ENCODE data around the gene ICA1L. TPM values are rescaled to one million over a fixed set of nuclear protein-coding genes. Genes with fewer than 3 reads are reported as not detected.

The ICA1L gene
- total and polyA plus RNA-seq, 5 donors from 2014 or later = 0.74 to 1.9 (median 0.91) TPM

- Mint-ChIP-seq H3K9me3 (peaks cover 0 to 2% (median 0%) of the 10 kb centered on the region in 7 donors), H3K36me3 (peaks cover 37% of the 10 kb centered on the region), H3K27me3 (no peaks in the 10 kb centered on the region), H3K4me1 (peaks cover 0 to 8% (median 0%) of the 10 kb centered on the region in 4 donors), H3K27ac (no peak overlapping the region), H3K4me3 (no peak overlapping the region)
- ATAC-seq (ENCODE audit: low read depth in 2 of 2) (no peak), DNase-seq (no peak)
- Histone ChIP-seq H3K9me3 (ENCODE audit: control insufficient read depth in 2 of 2, low read length in 2 of 2) (no peaks in the 10 kb centered on the region), H3K27me3 (ENCODE audit: control insufficient read depth, insufficient read depth, low read length) (no peaks in the 10 kb centered on the region), H3K27ac (ENCODE audit: insufficient read depth, low read length, poor library complexity, severe bottlenecking) (no peak overlapping the region), H3K4me1 (ENCODE audit: control insufficient read depth, insufficient read depth, low read length, poor library complexity, severe bottlenecking) (no peaks in the 10 kb centered on the region), H3K36me3 (ENCODE audit: control insufficient read depth, insufficient read depth, low read length) (peaks cover 8% of the 10 kb centered on the region), H3K4me3 (ENCODE audit: low read depth, low read length) (no peak overlapping the region)
These were observed 80.9 kb downstream of the ICA1L start for GRCh38 chr2:202790676-202791075.

GRCh38 chr2:202786842-202787241 is 84.7 kb downstream of the ICA1L start:
- no peak overlapping the region for H3K27ac ChIP-seq (ENCODE audit: insufficient read depth, low read length, poor library complexity, severe bottlenecking)
- DNase-seq (no peak), ATAC-seq (ENCODE audit: low read depth in 2 of 2) (no peak)
- Mint-ChIP-seq H3K4me3 (no peak overlapping the region), H3K27ac (no peak overlapping the region), H3K4me1 (peaks cover 0 to 8% (median 0%) of the 10 kb centered on the region in 4 donors), H3K9me3 (peaks cover 0 to 2% (median 0%) of the 10 kb centered on the region in 7 donors), H3K36me3 (peaks cover 50% of the 10 kb centered on the region), H3K27me3 (no peaks in the 10 kb centered on the region)
- H3K4me1 ChIP-seq (ENCODE audit: control insufficient read depth, insufficient read depth, low read length, poor library complexity, severe bottlenecking) = no peaks in the 10 kb centered on the region
- H3K36me3 ChIP-seq (ENCODE audit: control insufficient read depth, insufficient read depth, low read length) = peaks cover 10% of the 10 kb centered on the region
- H3K9me3 ChIP-seq (ENCODE audit: control insufficient read depth in 2 of 2, low read length in 2 of 2) = no peaks in the 10 kb centered on the region
- no peaks in the 10 kb centered on the region for H3K27me3 ChIP-seq (ENCODE audit: control insufficient read depth, insufficient read depth, low read length)
- H3K4me3 ChIP-seq (ENCODE audit: low read depth, low read length) = no peak overlapping the region

GRCh38 chr2:202782940-202783558 is 88.5 kb downstream of the ICA1L start:
- no peak for DNase-seq
- Histone ChIP-seq H3K4me1 (ENCODE audit: control insufficient read depth, insufficient read depth, low read length, poor library complexity, severe bottlenecking) (no peaks in the 10 kb centered on the region), H3K36me3 (ENCODE audit: control insufficient read depth, insufficient read depth, low read length) (peaks cover 8% of the 10 kb centered on the region), H3K27ac (ENCODE audit: insufficient read depth, low read length, poor library complexity, severe bottlenecking) (no peak overlapping the region), H3K27me3 (ENCODE audit: control insufficient read depth, insufficient read depth, low read length) (no peaks in the 10 kb centered on the region), H3K9me3 (ENCODE audit: control insufficient read depth in 2 of 2, low read length in 2 of 2) (no peaks in the 10 kb centered on the region), H3K4me3 (ENCODE audit: low read depth, low read length) (no peak overlapping the region)
- Mint-ChIP-seq H3K4me1 (peaks cover 3 to 27% (median 8%) of the 10 kb centered on the region in 4 donors), H3K36me3 (peaks cover 52% of the 10 kb centered on the region), H3K27ac (peak overlapping the region in 1 of 3 donors; percentile 48), H3K9me3 (peaks cover 0 to 3% (median 0%) of the 10 kb centered on the region in 7 donors), H3K4me3 (no peak overlapping the region), H3K27me3 (no peaks in the 10 kb centered on the region)
- ATAC-seq (ENCODE audit: low read depth in 2 of 2) = no peak

- Mint-ChIP-seq H3K9me3 (peaks cover 0 to 3% (median 0%) of the 10 kb centered on the region in 7 donors), H3K36me3 (peaks cover 48% of the 10 kb centered on the region), H3K27ac (peak overlapping the region in 2 of 3 donors; percentile 22 to 23), H3K4me1 (peaks cover 2 to 27% (median 6%) of the 10 kb centered on the region in 4 donors), H3K4me3 (no peak overlapping the region), H3K27me3 (no peaks in the 10 kb centered on the region)
- H3K27me3 ChIP-seq (ENCODE audit: control insufficient read depth, insufficient read depth, low read length) = no peaks in the 10 kb centered on the region
- no peak overlapping the region for H3K27ac ChIP-seq (ENCODE audit: insufficient read depth, low read length, poor library complexity, severe bottlenecking)
- no peak overlapping the region for H3K4me3 ChIP-seq (ENCODE audit: low read depth, low read length)
- peak in 1 of 3 donors; percentile 55 for DNase-seq
- peak; percentile 28 to 52 for ATAC-seq (ENCODE audit: low read depth in 2 of 2)
- no peaks in the 10 kb centered on the region for H3K9me3 ChIP-seq (ENCODE audit: control insufficient read depth in 2 of 2, low read length in 2 of 2)
- H3K36me3 ChIP-seq (ENCODE audit: control insufficient read depth, insufficient read depth, low read length) = peaks cover 2% of the 10 kb centered on the region
- no peaks in the 10 kb centered on the region for H3K4me1 ChIP-seq (ENCODE audit: control insufficient read depth, insufficient read depth, low read length, poor library complexity, severe bottlenecking)
These were observed 91.0 kb downstream of the ICA1L start for GRCh38 chr2:202780514-202781021.

GRCh38 chr2:202778217-202778616 is 93.3 kb downstream of the ICA1L start:
- H3K4me3 ChIP-seq (ENCODE audit: low read depth, low read length) = no peak overlapping the region
- H3K9me3 ChIP-seq (ENCODE audit: control insufficient read depth in 2 of 2, low read length in 2 of 2) = no peaks in the 10 kb centered on the region
- H3K36me3 ChIP-seq (ENCODE audit: control insufficient read depth, insufficient read depth, low read length) = peaks cover 3% of the 10 kb centered on the region
- peaks cover 0 to 3% (median 0%) of the 10 kb centered on the region in 7 donors for H3K9me3 Mint-ChIP-seq
- H3K27me3 ChIP-seq (ENCODE audit: control insufficient read depth, insufficient read depth, low read length) = no peaks in the 10 kb centered on the region
- H3K27ac ChIP-seq (ENCODE audit: insufficient read depth, low read length, poor library complexity, severe bottlenecking) = no peak overlapping the region
- no peaks in the 10 kb centered on the region for H3K4me1 ChIP-seq (ENCODE audit: control insufficient read depth, insufficient read depth, low read length, poor library complexity, severe bottlenecking)
- H3K36me3 Mint-ChIP-seq = peaks cover 57% of the 10 kb centered on the region
- H3K4me3 Mint-ChIP-seq = no peak overlapping the region
- peaks cover 2 to 27% (median 6%) of the 10 kb centered on the region in 4 donors for H3K4me1 Mint-ChIP-seq
- no peaks in the 10 kb centered on the region for H3K27me3 Mint-ChIP-seq
- ATAC-seq (ENCODE audit: low read depth in 2 of 2) (no peak), DNase-seq (no peak)
- no peak overlapping the region for H3K27ac Mint-ChIP-seq

GRCh38 chr2:202774104-202774503 is 97.5 kb downstream of the ICA1L start:
- Mint-ChIP-seq H3K4me3 (no peak overlapping the region), H3K27me3 (no peaks in the 10 kb centered on the region), H3K4me1 (peaks cover 0 to 8% (median 2%) of the 10 kb centered on the region in 4 donors), H3K27ac (no peak overlapping the region), H3K36me3 (peaks cover 43% of the 10 kb centered on the region), H3K9me3 (no peaks in the 10 kb centered on the region)
- DNase-seq (no peak), ATAC-seq (ENCODE audit: low read depth in 2 of 2) (no peak)
- Histone ChIP-seq H3K27me3 (ENCODE audit: control insufficient read depth, insufficient read depth, low read length) (no peaks in the 10 kb centered on the region), H3K9me3 (ENCODE audit: control insufficient read depth in 2 of 2, low read length in 2 of 2) (no peaks in the 10 kb centered on the region), H3K27ac (ENCODE audit: insufficient read depth, low read length, poor library complexity, severe bottlenecking) (no peak overlapping the region), H3K36me3 (ENCODE audit: control insufficient read depth, insufficient read depth, low read length) (peaks cover 12% of the 10 kb centered on the region), H3K4me3 (ENCODE audit: low read depth, low read length) (no peak overlapping the region), H3K4me1 (ENCODE audit: control insufficient read depth, insufficient read depth, low read length, poor library complexity, severe bottlenecking) (no peaks in the 10 kb centered on the region)

GRCh38 chr2:202773301-202773973 is 98.1 kb downstream of the ICA1L start:
- ATAC-seq (ENCODE audit: low read depth in 2 of 2) (no peak), DNase-seq (no peak)
- Histone ChIP-seq H3K27me3 (ENCODE audit: control insufficient read depth, insufficient read depth, low read length) (no peaks in the 10 kb centered on the region), H3K27ac (ENCODE audit: insufficient read depth, low read length, poor library complexity, severe bottlenecking) (no peak overlapping the region), H3K9me3 (ENCODE audit: control insufficient read depth in 2 of 2, low read length in 2 of 2) (no peaks in the 10 kb centered on the region), H3K36me3 (ENCODE audit: control insufficient read depth, insufficient read depth, low read length) (peaks cover 12% of the 10 kb centered on the region), H3K4me1 (ENCODE audit: control insufficient read depth, insufficient read depth, low read length, poor library complexity, severe bottlenecking) (no peaks in the 10 kb centered on the region), H3K4me3 (ENCODE audit: low read depth, low read length) (no peak overlapping the region)
- peaks cover 37% of the 10 kb centered on the region for H3K36me3 Mint-ChIP-seq
- no peaks in the 10 kb centered on the region for H3K9me3 Mint-ChIP-seq
- H3K4me3 Mint-ChIP-seq = no peak overlapping the region
- H3K4me1 Mint-ChIP-seq = peaks cover 0 to 2% (median under 1%) of the 10 kb centered on the region in 4 donors
- H3K27me3 Mint-ChIP-seq = no peaks in the 10 kb centered on the region
- no peak overlapping the region for H3K27ac Mint-ChIP-seq
